ENCODE results near the gene FBXL19. TPM values are rescaled to one million over a fixed set of nuclear protein-coding genes. Genes with fewer than 3 reads are reported as not detected.

FBXL19 gene
- total RNA-seq, 1 donor from 2014 or later, result 56.4 TPM

- no peak for TF ChIP-seq CTCF (IDR thresholded peaks at IDR 0.05; ENCODE audit: unreplicated experiment)
- DNase-seq (ENCODE audit: low spot score in 2 of 2, unreplicated experiment in 2 of 2), result peak; percentile 92 to 93
- Mint-ChIP-seq H3K27ac (peak overlapping the region; percentile 96), H3K9me3 (no peaks in the 10 kb centered on the region), H3K4me1 (peaks cover 16% of the 10 kb centered on the region), H3K27me3 (ENCODE audit: low read depth) (no peaks in the 10 kb centered on the region), H3K36me3 (peaks cover 18% of the 10 kb centered on the region), H3K4me3 (peak overlapping the region; percentile 87)
Observed at GRCh38 chr16:30947859-30948666, 24.7 kb downstream of the FBXL19 start.

DNA sequence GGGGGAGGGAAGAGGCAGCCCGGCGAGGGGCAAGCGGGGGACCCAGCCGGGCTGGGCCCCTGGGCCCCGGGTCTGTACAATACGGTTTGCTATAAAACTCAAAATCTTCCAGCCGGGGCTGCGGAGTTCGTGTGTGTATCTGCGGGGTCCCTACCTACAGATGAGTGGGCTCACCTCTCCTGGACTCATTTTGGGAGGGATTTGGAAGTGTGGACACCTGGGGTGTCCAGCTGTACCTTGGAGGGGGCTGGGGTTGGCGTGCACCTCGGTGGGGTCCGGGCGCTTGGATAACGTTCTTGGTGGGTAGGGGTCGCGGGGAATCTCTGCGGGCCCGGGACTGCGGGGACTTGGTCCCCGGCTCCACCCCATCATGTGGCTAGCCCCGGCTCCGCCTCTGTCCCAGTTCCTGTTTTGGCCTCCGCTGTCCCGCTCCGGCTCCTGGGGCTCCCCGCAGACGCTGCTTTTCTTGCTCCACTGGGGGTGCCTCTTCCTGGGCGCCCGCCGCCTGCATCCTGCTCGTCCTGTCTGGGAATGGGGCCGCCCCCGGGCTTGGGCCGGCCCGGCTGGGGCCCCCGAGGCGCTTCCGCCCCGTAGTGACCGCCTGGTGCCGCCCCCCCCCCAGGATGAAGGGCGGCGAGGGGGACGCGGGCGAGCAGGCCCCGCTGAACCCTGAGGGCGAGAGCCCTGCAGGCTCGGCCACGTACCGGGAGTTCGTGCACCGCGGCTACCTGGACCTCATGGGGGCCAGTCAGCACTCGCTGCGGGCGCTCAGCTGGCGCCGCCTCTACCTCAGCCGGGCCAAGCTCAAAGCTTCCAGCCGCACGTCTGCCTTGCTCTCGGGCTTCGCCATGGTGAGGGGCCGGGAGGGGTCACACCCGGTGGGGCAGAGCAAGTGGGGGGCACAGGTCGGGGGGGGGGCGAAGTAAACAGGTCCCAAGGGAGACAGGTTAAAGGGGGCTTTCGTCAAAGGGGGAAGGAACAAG, 25.6 kb downstream of the FBXL19 start, which contains the start of gene ORAI3:
TSS of gene ORAI3 (plus strand) at position 402 of the 983 bp plus-strand sequence. CDS start at position 624, 222 bp downstream.
- Mint-ChIP-seq H3K27me3 (ENCODE audit: low read depth) (no peaks in the 10 kb centered on the region), H3K36me3 (peaks cover 14% of the 10 kb centered on the region), H3K4me1 (peaks cover 23% of the 10 kb centered on the region), H3K9me3 (no peaks in the 10 kb centered on the region), H3K27ac (peak within 1 kb of the TSS; percentile 96), H3K4me3 (peak within 1 kb of the TSS; percentile 87)
- DNase-seq (ENCODE audit: low spot score in 2 of 2, unreplicated experiment in 2 of 2), result peak in 1 of 2 experiments; percentile 75
- TF ChIP-seq CTCF (IDR thresholded peaks at IDR 0.05; ENCODE audit: unreplicated experiment), result no peak

DNA sequence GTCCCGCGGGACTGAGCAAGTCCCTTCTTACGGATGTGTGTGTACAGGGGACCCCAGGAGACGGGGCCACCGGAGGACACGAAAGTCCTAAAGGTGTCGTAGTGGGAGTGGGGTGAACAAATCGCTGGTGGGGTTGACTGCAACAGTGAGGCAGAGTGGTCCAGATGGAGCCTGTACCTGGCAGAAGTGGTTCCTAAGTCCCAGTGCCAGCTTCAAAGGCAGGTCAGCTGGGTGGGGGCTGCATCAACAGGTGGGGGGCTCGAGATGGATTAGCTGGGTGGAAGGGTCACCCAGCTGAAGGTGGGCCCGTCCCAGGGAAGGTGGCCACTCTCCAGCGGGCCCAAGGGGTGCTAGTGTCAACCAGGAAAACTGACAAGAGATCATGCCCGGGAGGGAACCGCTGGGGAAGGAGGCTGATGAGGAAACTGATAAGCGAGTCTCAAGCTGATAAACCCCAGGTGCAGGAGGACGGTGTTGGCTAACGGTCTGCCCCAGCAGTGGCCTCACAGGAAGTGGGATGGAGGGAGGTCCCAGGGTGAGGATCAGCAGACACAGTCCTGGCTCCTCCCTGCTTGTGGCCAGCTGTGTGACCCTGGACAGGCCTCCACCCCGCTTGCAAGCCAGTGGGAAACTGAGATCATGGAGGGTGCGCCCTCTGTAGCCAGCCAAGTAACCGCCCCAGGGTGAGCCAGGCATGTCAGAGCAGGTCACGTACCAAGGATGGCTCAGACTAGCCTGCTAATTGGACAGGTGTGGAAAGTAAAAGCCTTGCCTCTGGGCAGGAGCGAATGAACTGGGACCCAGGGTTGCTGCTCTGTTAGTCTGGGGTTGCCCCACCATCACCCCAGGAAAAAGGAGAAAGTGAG, 26.5 kb downstream of the FBXL19 start:
- Mint-ChIP-seq H3K4me3 (peak overlapping the region; percentile 87), H3K9me3 (no peaks in the 10 kb centered on the region), H3K4me1 (peaks cover 23% of the 10 kb centered on the region), H3K36me3 (peaks cover 7% of the 10 kb centered on the region), H3K27me3 (ENCODE audit: low read depth) (no peaks in the 10 kb centered on the region), H3K27ac (peak overlapping the region; percentile 85)
- TF ChIP-seq CTCF (IDR thresholded peaks at IDR 0.05; ENCODE audit: unreplicated experiment), result no peak
- DNase-seq (ENCODE audit: low spot score in 2 of 2, unreplicated experiment in 2 of 2), result no peak

GRCh38 chr16:30950516-30951065, 27.2 kb downstream of the FBXL19 start:
- H3K9me3 Mint-ChIP-seq, result no peaks in the 10 kb centered on the region
- DNase-seq (ENCODE audit: low spot score in 2 of 2, unreplicated experiment in 2 of 2), result no peak
- no peaks in the 10 kb centered on the region for H3K27me3 Mint-ChIP-seq (ENCODE audit: low read depth)
- H3K4me3 Mint-ChIP-seq, result peak overlapping the region; percentile 87
- peaks cover 23% of the 10 kb centered on the region for H3K4me1 Mint-ChIP-seq
- peaks cover 4% of the 10 kb centered on the region for H3K36me3 Mint-ChIP-seq
- H3K27ac Mint-ChIP-seq, result peak overlapping the region; percentile 85
- no peak for TF ChIP-seq CTCF (IDR thresholded peaks at IDR 0.05; ENCODE audit: unreplicated experiment)

DNA sequence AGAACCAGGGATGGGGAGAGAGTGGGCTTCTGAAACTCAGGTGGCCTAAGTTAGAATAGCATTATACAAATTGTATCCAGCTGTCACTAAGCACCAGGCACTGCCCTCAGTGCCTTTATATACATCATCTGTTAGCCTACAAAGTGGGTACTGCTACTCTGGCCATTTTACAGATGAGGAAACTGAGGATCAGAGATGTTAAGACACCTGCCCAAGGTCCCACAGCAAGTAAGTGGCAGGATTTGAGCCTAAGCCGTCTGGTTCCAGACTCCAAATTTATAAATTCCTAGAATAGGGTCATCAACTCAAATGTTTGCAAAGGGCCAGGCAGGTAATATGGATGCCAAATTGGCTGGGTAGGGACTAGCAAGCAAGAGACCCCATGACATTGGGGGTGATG, 27.8 kb downstream of the FBXL19 start:
- Mint-ChIP-seq H3K27ac (no peak overlapping the region), H3K4me1 (peaks cover 23% of the 10 kb centered on the region), H3K27me3 (ENCODE audit: low read depth) (no peaks in the 10 kb centered on the region), H3K9me3 (no peaks in the 10 kb centered on the region), H3K4me3 (no peak overlapping the region), H3K36me3 (no peaks in the 10 kb centered on the region)
- DNase-seq (ENCODE audit: low spot score in 2 of 2, unreplicated experiment in 2 of 2), result no peak
- no peak for TF ChIP-seq CTCF (IDR thresholded peaks at IDR 0.05; ENCODE audit: unreplicated experiment)
